HCT116 (cell line): ENCODE data around the gene VTN. TPM values are rescaled to one million over a fixed set of nuclear protein-coding genes. Genes with fewer than 3 reads are reported as not detected.

ENCODE experiments used
- ATAC-seq: fragments of 200-7000 bp; cut with Tn5 transposase; 2 replicates; pipeline ENCODE4 v1.9.1; 2020; ENCODE audit warnings: mild to moderate bottlenecking, moderate library complexity
- BruUV-seq: library from RNA; stranded (reverse); fragments of 400-500 nt; replicated peaks from 2 replicates; lab custom pipeline; 2021; lab: Mats Ljungman, UMichigan
- CTCF ChIA-PET: fragments of 300-600 bp; sonication (Branson Sonifier 250); formaldehyde crosslinking; loops from one replicate; lab custom pipeline; 2021; ENCODE audit warnings: antibody characterized with exemption; lab: Charles Lee
- POLR2A ChIA-PET: fragments of 300-600, 350-600 bp; sonication (Branson Sonifier 250); formaldehyde crosslinking; loops from one replicate; lab custom pipeline; 2021; ENCODE audit warnings: antibody characterized with exemption; lab: Charles Lee
- RAD21 ChIA-PET, 2 experiments: fragments of 300-600 bp; sonication (Branson Sonifier 250); formaldehyde crosslinking; loops; one replicate each; lab custom pipeline; 2023; ENCODE audit warnings: low total read pairs in 2 of 2; ENCODE audit not compliant: uncharacterized antibody in 2 of 2, unreplicated experiment in 2 of 2, low non-redundant PET in 1 of 2; lab: Charles Lee
- DNase-seq: peaks from one replicate; pipeline ENCODE4 v3.0.0-alpha.2; 2010; ENCODE audit warnings: low read depth, low spot score
- H2AFZ ChIP-seq: fragments of 200-600 bp; shearing (Covaris generic), sonication (generic); 2 replicates; pipeline ENCODE4 v1.6.1; 2017; ENCODE audit warnings: low read depth, mixed run types, mixed read lengths, antibody characterized with exemption, low read length; ENCODE audit not compliant: poor library complexity, severe bottlenecking
- H3K27ac ChIP-seq: 2 replicates; pipeline ENCODE4 v1.5.1; 2012; ENCODE audit warnings: low read depth, low read length
- H3K27me3 ChIP-seq: fragments of 200-600 bp; sonication (generic); 2 replicates; pipeline ENCODE4 v1.6.1; 2016; ENCODE audit warnings: mixed run types, low read length, mixed read lengths; ENCODE audit not compliant: insufficient read depth
- H3K36me3 ChIP-seq, 2 experiments: fragments of 200-500 bp in 1 of 2; fragments of 200-600 bp in 1 of 2; sonication (Bioruptor generic) in 1 of 2; sonication (generic) in 1 of 2; 2 replicates each; pipeline versions ENCODE4 v1.5.1 to v1.6.1; 2014 to 2016; ENCODE audit warnings: low read length in 2 of 2, inconsistent platforms in 1 of 2, mixed read lengths in 1 of 2, mixed run types in 1 of 2; ENCODE audit not compliant: insufficient read depth in 2 of 2, control insufficient read depth in 1 of 2
- H3K4me1 ChIP-seq, 2 experiments: fragments of 200-600 bp in 1 of 2; sonication (generic) in 1 of 2; 2 replicates each; pipeline versions ENCODE4 v1.5.1 to v1.6.1; 2012 to 2017; ENCODE audit warnings: low read length in 2 of 2, inconsistent platforms in 1 of 2, mild to moderate bottlenecking in 1 of 2, mixed read lengths in 1 of 2, mixed run types in 1 of 2, moderate library complexity in 1 of 2; ENCODE audit not compliant: insufficient read depth in 2 of 2, control insufficient read depth in 1 of 2
- H3K4me2 ChIP-seq: fragments of 200-600 bp; sonication (generic); 2 replicates; pipeline ENCODE4 v1.6.1; 2017; ENCODE audit warnings: mixed run types, low read length, mixed read lengths
- H3K4me3 ChIP-seq, 2 experiments: fragments of 200-600 bp in 1 of 2; sonication (generic) in 1 of 2; replicated peaks in 1 of 2; 2 replicates each; pipeline ENCODE4 v1.5.1; 2011 to 2016; ENCODE audit warnings: low read length in 2 of 2, control low read depth in 1 of 2, low read depth in 1 of 2, mild to moderate bottlenecking in 1 of 2, mixed read lengths in 1 of 2, mixed run types in 1 of 2
- H3K79me2 ChIP-seq: fragments of 200-600 bp; sonication (generic); 2 replicates; pipeline ENCODE4 v1.6.1; 2017; ENCODE audit warnings: mild to moderate bottlenecking, mixed run types, low read length, moderate library complexity, mixed read lengths; ENCODE audit not compliant: insufficient read depth
- H3K9ac ChIP-seq: fragments of 200-600 bp; sonication (generic); 2 replicates; pipeline ENCODE4 v1.6.1; 2016; ENCODE audit warnings: low read length, mixed read lengths
- H3K9me2 ChIP-seq: fragments of 200-600 bp; sonication (generic), shearing (Covaris generic); 2 replicates; pipeline ENCODE4 v1.6.1; 2017; ENCODE audit warnings: mixed run types, mild to moderate bottlenecking, moderate library complexity; ENCODE audit not compliant: insufficient read depth
- H3K9me3 ChIP-seq, 2 experiments: fragments of 200-500 bp in 1 of 2; fragments of 200-600 bp in 1 of 2; sonication (Bioruptor generic) in 1 of 2; sonication (generic) in 1 of 2; 2 replicates each; pipeline ENCODE4 v1.6.1; 2014 to 2017; ENCODE audit warnings: low read length in 2 of 2, mixed read lengths in 2 of 2, inconsistent platforms in 1 of 2, low read depth in 1 of 2, mild to moderate bottlenecking in 1 of 2, mixed run types in 1 of 2, moderate library complexity in 1 of 2; ENCODE audit not compliant: control insufficient read depth in 1 of 2, insufficient read depth in 1 of 2
- H4K20me1 ChIP-seq: fragments of 200-600 bp; sonication (generic), shearing (Covaris generic); 2 replicates; pipeline ENCODE4 v1.6.1; 2017; ENCODE audit warnings: mixed run types, mild to moderate bottlenecking, moderate library complexity; ENCODE audit not compliant: insufficient read depth
- ATF3 ChIP-seq: IDR thresholded peaks from 2 replicates; pipeline ENCODE4 v1.6.1; 2012
- CBX3 ChIP-seq: IDR thresholded peaks from 2 replicates; pipeline ENCODE4 v1.6.1; 2012; ENCODE audit warnings: low read depth
- EGR1 ChIP-seq: IDR thresholded peaks from 2 replicates; pipeline ENCODE4 v1.6.1; 2012; ENCODE audit warnings: low read depth
- ELF1 ChIP-seq: IDR thresholded peaks from 2 replicates; pipeline ENCODE4 v1.6.1; 2012; ENCODE audit warnings: low read depth, borderline replicate concordance
- EZH2 ChIP-seq: fragments of 200-600 bp; sonication (generic); IDR thresholded peaks from 2 replicates; pipeline ENCODE4 v1.6.1; 2017; ENCODE audit warnings: antibody characterized with exemption, mixed run types
- EZH2phosphoT487 ChIP-seq: fragments of 200-600 bp; IDR thresholded peaks from 2 replicates; pipeline ENCODE4 v1.6.1; 2018; ENCODE audit warnings: antibody characterized with exemption, borderline replicate concordance
- JUND ChIP-seq: IDR thresholded peaks from 2 replicates; pipeline ENCODE4 v1.6.1; 2012
- POLR2A ChIP-seq: IDR thresholded peaks from 2 replicates; pipeline ENCODE4 v1.7.0; 2011; ENCODE audit warnings: borderline replicate concordance; ENCODE audit not compliant: insufficient read depth, insufficient read length; ENCODE audit errors: extremely low read depth
- POLR2AphosphoS5 ChIP-seq: IDR thresholded peaks from 2 replicates; pipeline ENCODE4 v1.6.1; 2011; ENCODE audit warnings: mild to moderate bottlenecking, low read depth, low read length, moderate library complexity
- RAD21 ChIP-seq: IDR thresholded peaks from 2 replicates; pipeline ENCODE4 v1.6.1; 2012; ENCODE audit warnings: low read depth, mild to moderate bottlenecking
- REST ChIP-seq: IDR thresholded peaks from 2 replicates; pipeline ENCODE4 v1.6.1; 2012; ENCODE audit warnings: low read depth
- SIN3A ChIP-seq: IDR thresholded peaks from 2 replicates; pipeline ENCODE4 v1.6.1; 2012; ENCODE audit warnings: low read depth
- TCF7L2 ChIP-seq: IDR thresholded peaks from 2 replicates; pipeline ENCODE4 v1.7.0; 2011; ENCODE audit warnings: borderline replicate concordance, inconsistent platforms; ENCODE audit not compliant: insufficient read depth, insufficient read length; ENCODE audit errors: extremely low read depth
- ZBTB33 ChIP-seq: IDR thresholded peaks from 2 replicates; pipeline ENCODE4 v1.6.1; 2011; ENCODE audit warnings: mild to moderate bottlenecking, low read length, moderate library complexity; ENCODE audit not compliant: insufficient replicate concordance; ENCODE audit errors: extremely low read depth
- ZNF274 ChIP-seq: fragments of 200-500 bp; sonication (Bioruptor generic); IDR thresholded peaks from 2 replicates; pipeline ENCODE4 v1.6.1; 2014; ENCODE audit warnings: mild to moderate bottlenecking, low read depth, low read length, inconsistent platforms
- intact Hi-C: fragments of 100-400 bp; cut with micrococcal nuclease; formaldehyde crosslinking; loops from 2 replicates; pipeline ENCODE4 v1.10.0; 2022
- total RNA-seq: library from RNA; stranded (reverse); gene quantifications from one replicate; pipeline ENCODE4 v1.2.1, GENCODE V29; 2021; ENCODE audit not compliant: unreplicated experiment

VTN gene
- total RNA-seq, 1 experiment from 2014 or later: 1.5 TPM

GRCh38 chr17:28335959-28336871, 33.9 kb downstream of the VTN start:
- intact Hi-C loops: loop anchor here (1.0 to 5.0 kb wide), 2 partner anchors 17 to 104 kb away; partner anchors contain the start of gene TMEM97
- H3K4me3 ChIP-seq: peak overlapping the region; percentile 97 to 99
- no peaks in the 10 kb centered on the region for H3K9me2 ChIP-seq
- RAD21 ChIA-PET: interaction anchor here (1.2 to 2.5 kb wide), 2 partner anchors 21 to 22 kb away, joined by 3 to 9 read pairs; partner anchors contain the start of gene POLDIP2 (in 1 of the 2)
- H3K4me1 ChIP-seq: peaks cover 16 to 38% of the 10 kb centered on the region in 2 experiments
- no peaks in the 10 kb centered on the region for H4K20me1 ChIP-seq
- peak overlapping the region; percentile 89 for H3K9ac ChIP-seq
- TF ChIP-seq ELF1: no peak
- TF ChIP-seq POLR2A: no peak
- peak; percentile 20; the same call in 1 of the 2 replicates for TF ChIP-seq EGR1
- no peak for TF ChIP-seq EZH2phosphoT487
- peak; percentile 58 for TF ChIP-seq JUND
- no peak for TF ChIP-seq POLR2AphosphoS5
- no peak for TF ChIP-seq ATF3
- TF ChIP-seq EZH2: no peak
- no peak for TF ChIP-seq CBX3
- no peak for TF ChIP-seq ZBTB33
- no peak for TF ChIP-seq RAD21
- no peak for TF ChIP-seq ZNF274
- no peak for TF ChIP-seq TCF7L2
- peak; percentile 30; the same call in 1 of the 2 replicates for TF ChIP-seq SIN3A
- TF ChIP-seq REST: no peak
- CTCF ChIA-PET: interaction anchor here (0.6 to 1.9 kb wide), 8 partner anchors 10 to 235 kb away, joined by 3 to 11 read pairs (median 3); partner anchors contain the start of gene POLDIP2
- no peak overlapping the region for H2AFZ ChIP-seq
- POLR2A ChIA-PET: interaction anchor here (0.8 to 2.0 kb wide), 5 partner anchors 11 to 69 kb away, joined by 3 to 26 read pairs (median 6); partner anchors contain the start of genes POLDIP2 and TMEM97
- H3K27ac ChIP-seq: peak overlapping the region; percentile 81
- H3K79me2 ChIP-seq: peaks cover 32% of the 10 kb centered on the region
- peak; percentile 75 for DNase-seq
- peak; percentile 42 for ATAC-seq
- peaks cover 6 to 8% of the 10 kb centered on the region in 2 experiments; a peak in 3 of 4 replicates for H3K36me3 ChIP-seq
- H3K9me3 ChIP-seq: no peaks in the 10 kb centered on the region
- peak overlapping the region; percentile 93 for H3K4me2 ChIP-seq
- no peaks in the 10 kb centered on the region for H3K27me3 ChIP-seq
- BruUV-seq: TSS peak; percentile 58
